ENCODE results near the gene WWTR1.

The WWTR1 gene

GRCh38 chr3:149490260-149490971 is 167.4 kb downstream of the WWTR1 start:
- no peak for DNase-seq

GRCh38 chr3:149489060-149489690 is 168.7 kb downstream of the WWTR1 start:
- no peak for DNase-seq

GRCh38 chr3:149487598-149488197 is 170.1 kb downstream of the WWTR1 start:
- DNase-seq, result peak; percentile 15

- DNase-seq, result no peak
Observed at GRCh38 chr3:149486726-149487125, 171.1 kb downstream of the WWTR1 start.

GRCh38 chr3:149481491-149481890 is 176.3 kb downstream of the WWTR1 start:
- DNase-seq, result no peak

- DNase-seq, result no peak
Observed at GRCh38 chr3:149481056-149481455, 176.8 kb downstream of the WWTR1 start.

- DNase-seq, result peak; percentile 15
Observed at GRCh38 chr3:149480326-149481017, 177.4 kb downstream of the WWTR1 start.

GRCh38 chr3:149479621-149480325 is 178.1 kb downstream of the WWTR1 start:
- no peak for DNase-seq

GRCh38 chr3:149476225-149476624 is 181.6 kb downstream of the WWTR1 start:
- no peak for DNase-seq

GRCh38 chr3:149475451-149476060 is 182.3 kb downstream of the WWTR1 start:
- no peak for DNase-seq

- no peak for DNase-seq
Observed at GRCh38 chr3:149474250-149474817, 183.5 kb downstream of the WWTR1 start, which contains the start of gene TM4SF4. Gene TM4SF4 (plus strand): TSS chr3:149474697. CDS start chr3:149474878, 181 bp downstream.

- DNase-seq, result no peak
Observed at GRCh38 chr3:149473357-149474249, 184.2 kb downstream of the WWTR1 start.

- no peak for DNase-seq
Observed at GRCh38 chr3:149472030-149472797, 185.6 kb downstream of the WWTR1 start.

GRCh38 chr3:149470381-149470780 is 187.4 kb downstream of the WWTR1 start:
- DNase-seq, result no peak

GRCh38 chr3:149468504-149469212 is 189.2 kb downstream of the WWTR1 start:
- no peak for DNase-seq

All from CD4-positive, alpha-beta T cell treated with Interleukin-6 for 4 hours (primary cell).